Immature natural killer cell (primary cell): ENCODE results near the gene THY1. TPM values are rescaled to one million over a fixed set of nuclear protein-coding genes. Genes with fewer than 3 reads are reported as not detected.

Source experiments
- DNase-seq, 3 donors: peaks; one replicate each; pipeline ENCODE4 v3.0.0; 2022; ENCODE audit warnings: mixed read lengths in 1 of 3
- H3K27ac Mint-ChIP-seq, 6 donors: one replicate each; pipeline ENCODE4 v1.8.0; 2020; ENCODE audit warnings: mixed read lengths in 6 of 6, mild to moderate bottlenecking in 5 of 6, inconsistent platforms in 4 of 6, moderate library complexity in 3 of 6
- H3K27me3 Mint-ChIP-seq, 3 donors: one replicate each; pipeline ENCODE4 v1.8.0; 2020 to 2021; ENCODE audit warnings: low read depth in 3 of 3, mild to moderate bottlenecking in 3 of 3, mixed read lengths in 3 of 3, moderate library complexity in 3 of 3, inconsistent platforms in 1 of 3
- H3K36me3 Mint-ChIP-seq, 3 donors: one replicate each; pipeline ENCODE4 v1.8.0; 2020; ENCODE audit warnings: mixed read lengths in 3 of 3, inconsistent platforms in 2 of 3, mild to moderate bottlenecking in 2 of 3
- H3K4me1 Mint-ChIP-seq, 2 donors: one replicate each; pipeline ENCODE4 v1.8.0; 2020; ENCODE audit warnings: inconsistent platforms in 2 of 2, mild to moderate bottlenecking in 2 of 2, mixed read lengths in 2 of 2, moderate library complexity in 1 of 2
- H3K4me3 Mint-ChIP-seq, 5 donors: one replicate each; pipeline ENCODE4 v1.8.0; 2020; ENCODE audit warnings: mild to moderate bottlenecking in 5 of 5, mixed read lengths in 5 of 5, inconsistent platforms in 3 of 5, moderate library complexity in 3 of 5
- H3K9me3 Mint-ChIP-seq, 6 donors: one replicate each; pipeline ENCODE4 v1.8.0; 2020; ENCODE audit warnings: mild to moderate bottlenecking in 6 of 6, mixed read lengths in 6 of 6, inconsistent platforms in 4 of 6, moderate library complexity in 3 of 6
- polyA plus RNA-seq, 3 donors: library from polyadenylated mRNA; unstranded; fragments of 300-500 nt; fragmentation: Illumina TruSeq; gene quantifications; one replicate each; pipeline ENCODE4 v1.2.3, GENCODE V29; 2021

The THY1 gene
- polyA plus RNA-seq, 3 donors from 2014 or later: not detected

DNA sequence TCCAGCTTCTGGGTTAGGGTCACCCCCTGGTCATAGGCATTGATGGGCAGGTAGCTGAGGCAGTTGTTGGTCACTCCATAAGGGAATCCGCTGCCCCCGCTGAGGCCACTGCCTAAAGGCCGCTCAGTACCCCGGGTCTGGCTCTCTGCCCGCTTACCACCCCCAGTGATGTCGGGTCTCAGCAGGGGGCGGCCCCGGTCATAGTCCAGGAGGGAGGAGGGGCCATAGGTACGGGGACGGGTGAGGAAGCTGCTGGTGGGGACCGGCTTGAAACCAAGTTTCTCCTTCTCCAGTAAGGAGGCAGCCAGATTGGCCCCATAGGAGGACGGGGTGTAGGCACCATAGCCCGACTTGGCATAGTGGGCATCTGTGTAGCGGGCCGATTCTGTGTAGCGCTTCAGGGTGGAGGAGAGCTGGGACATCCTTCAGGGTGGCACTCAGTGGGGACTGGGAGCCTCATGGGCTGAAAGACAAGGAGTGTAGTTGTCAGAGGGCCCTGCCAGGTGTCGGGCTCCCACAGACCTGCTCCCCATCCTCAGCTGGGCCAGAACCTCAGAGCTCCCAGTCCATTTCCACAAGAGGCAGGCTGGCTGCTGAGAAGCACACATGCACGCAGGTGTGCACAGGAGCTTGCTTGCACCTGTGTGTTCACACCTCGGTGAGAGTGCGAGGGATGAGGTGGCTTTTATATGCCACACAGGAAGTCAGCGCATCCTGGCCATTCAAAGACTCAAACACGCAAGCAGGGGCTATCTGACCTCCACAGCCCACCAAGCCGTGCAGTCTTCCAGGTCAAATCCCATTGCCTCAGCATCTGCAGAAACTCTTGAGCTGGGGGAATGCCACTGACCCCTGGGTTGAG is 49.7 kb downstream of the THY1 start:
- Mint-ChIP-seq H3K4me1 (peaks cover 4 to 9% of the 10 kb centered on the region in 2 donors), H3K4me3 (no peak overlapping the region), H3K9me3 (no peaks in the 10 kb centered on the region), H3K27ac (no peak overlapping the region), H3K36me3 (no peaks in the 10 kb centered on the region), H3K27me3 (peaks cover 2 to 4% (median 2%) of the 10 kb centered on the region in 3 donors)
- DNase-seq: no peak

DNA sequence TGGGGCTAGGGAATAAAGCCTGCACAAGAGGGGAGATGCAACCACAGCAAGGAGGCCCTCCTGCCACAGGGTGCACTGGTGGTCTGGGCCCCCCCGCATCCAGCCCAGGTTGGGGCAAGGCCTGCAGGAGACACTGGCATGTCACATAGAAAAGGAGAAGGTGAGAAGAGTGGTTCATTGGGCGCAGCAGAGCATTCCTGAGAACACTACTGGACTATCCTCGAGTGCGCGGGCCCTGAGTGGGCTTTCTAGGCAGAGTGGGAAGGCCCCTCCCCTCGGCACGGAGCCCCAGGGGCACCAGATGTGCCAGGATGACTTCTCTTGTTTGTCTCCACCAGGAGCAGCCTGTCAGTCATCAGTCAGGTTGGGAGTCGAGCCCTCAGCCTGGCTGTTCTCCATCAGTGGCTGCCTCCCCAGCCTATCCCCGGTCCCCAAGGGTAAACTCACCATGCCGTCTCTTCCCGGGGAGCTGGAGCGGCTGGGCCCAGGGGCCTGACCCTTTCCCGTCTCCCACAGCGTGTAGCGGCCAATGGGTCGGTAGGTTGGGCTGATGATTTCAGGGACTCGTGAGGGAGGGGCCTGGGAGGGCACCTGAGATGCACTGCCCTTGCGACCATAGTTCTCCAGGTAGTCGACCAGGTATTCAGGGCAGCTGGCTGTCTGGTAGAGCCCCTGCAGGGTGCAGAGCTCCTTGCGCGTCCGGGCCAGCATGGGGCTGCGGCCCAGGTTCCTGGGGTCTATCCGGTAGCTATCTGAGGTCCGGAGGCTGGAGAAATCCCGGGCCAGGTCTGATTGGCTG is 50.5 kb downstream of the THY1 start:
- H3K9me3 Mint-ChIP-seq: no peaks in the 10 kb centered on the region
- H3K4me3 Mint-ChIP-seq: no peak overlapping the region
- H3K27me3 Mint-ChIP-seq: peaks cover 2 to 6% (median 4%) of the 10 kb centered on the region in 3 donors

DNA sequence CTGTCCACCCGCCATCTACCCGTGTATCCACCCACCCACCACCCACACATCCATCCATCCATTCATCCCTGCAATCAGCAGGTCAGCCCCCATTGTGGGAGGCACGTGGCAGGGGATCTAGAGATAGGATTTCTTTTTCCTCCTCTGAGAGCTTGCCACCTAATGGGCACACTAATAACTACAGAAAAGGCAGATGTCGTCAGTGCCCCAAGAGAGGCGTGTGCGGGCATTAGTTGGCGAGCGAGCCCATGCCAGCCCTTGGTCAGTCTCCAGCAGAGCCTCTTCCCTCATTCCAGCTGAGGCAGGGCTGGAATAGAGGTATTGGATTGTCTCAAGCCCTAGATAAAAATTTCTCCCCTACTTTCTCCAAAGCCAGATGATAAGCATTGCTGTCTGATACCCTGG is 51.2 kb downstream of the THY1 start:
- peaks cover 2 to 6% (median 4%) of the 10 kb centered on the region in 3 donors for H3K27me3 Mint-ChIP-seq
- H3K27ac Mint-ChIP-seq: no peak overlapping the region
- no peak for DNase-seq
- H3K36me3 Mint-ChIP-seq: no peaks in the 10 kb centered on the region
- H3K4me3 Mint-ChIP-seq: no peak overlapping the region
- peaks cover 4 to 9% of the 10 kb centered on the region in 2 donors for H3K4me1 Mint-ChIP-seq
- no peaks in the 10 kb centered on the region for H3K9me3 Mint-ChIP-seq

More for the DNA sequence above, 50.5 kb downstream of the THY1 start:
- no peak for DNase-seq
- peaks cover 4 to 9% of the 10 kb centered on the region in 2 donors for H3K4me1 Mint-ChIP-seq
- no peaks in the 10 kb centered on the region for H3K36me3 Mint-ChIP-seq
- no peak overlapping the region for H3K27ac Mint-ChIP-seq

DNA sequence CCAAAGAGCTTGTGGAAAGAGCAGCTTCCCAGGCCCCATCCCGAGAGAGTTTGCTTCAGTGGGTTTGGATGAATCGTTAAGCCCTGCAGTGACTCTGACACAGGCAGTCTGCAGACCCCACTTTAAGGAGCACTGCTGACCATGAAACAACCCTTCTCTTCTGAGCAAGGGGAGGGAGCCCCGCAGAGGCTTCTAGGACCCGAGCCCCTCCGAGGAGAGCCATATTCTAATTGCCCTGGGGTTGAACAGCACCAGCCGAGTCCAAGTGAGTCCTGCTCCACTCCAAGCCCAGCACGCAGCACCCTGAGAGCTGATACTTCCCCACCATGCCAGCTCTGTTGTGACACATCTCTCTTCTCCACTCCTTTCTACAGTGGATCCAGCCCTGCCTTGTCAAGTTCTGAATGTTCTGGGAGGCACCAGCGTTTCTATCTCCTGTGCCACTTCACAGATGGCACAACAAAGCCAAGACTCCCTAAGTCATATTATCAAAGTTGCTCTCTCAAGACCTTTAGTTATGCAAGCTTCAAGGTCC is 51.8 kb downstream of the THY1 start:
- H3K9me3 Mint-ChIP-seq: no peaks in the 10 kb centered on the region
- no peak overlapping the region for H3K4me3 Mint-ChIP-seq
- DNase-seq: no peak
- peaks cover 6 to 12% (median 10%) of the 10 kb centered on the region in 3 donors for H3K27me3 Mint-ChIP-seq
- no peak overlapping the region for H3K27ac Mint-ChIP-seq
- H3K36me3 Mint-ChIP-seq: no peaks in the 10 kb centered on the region
- peaks cover 4 to 9% of the 10 kb centered on the region in 2 donors for H3K4me1 Mint-ChIP-seq

DNA sequence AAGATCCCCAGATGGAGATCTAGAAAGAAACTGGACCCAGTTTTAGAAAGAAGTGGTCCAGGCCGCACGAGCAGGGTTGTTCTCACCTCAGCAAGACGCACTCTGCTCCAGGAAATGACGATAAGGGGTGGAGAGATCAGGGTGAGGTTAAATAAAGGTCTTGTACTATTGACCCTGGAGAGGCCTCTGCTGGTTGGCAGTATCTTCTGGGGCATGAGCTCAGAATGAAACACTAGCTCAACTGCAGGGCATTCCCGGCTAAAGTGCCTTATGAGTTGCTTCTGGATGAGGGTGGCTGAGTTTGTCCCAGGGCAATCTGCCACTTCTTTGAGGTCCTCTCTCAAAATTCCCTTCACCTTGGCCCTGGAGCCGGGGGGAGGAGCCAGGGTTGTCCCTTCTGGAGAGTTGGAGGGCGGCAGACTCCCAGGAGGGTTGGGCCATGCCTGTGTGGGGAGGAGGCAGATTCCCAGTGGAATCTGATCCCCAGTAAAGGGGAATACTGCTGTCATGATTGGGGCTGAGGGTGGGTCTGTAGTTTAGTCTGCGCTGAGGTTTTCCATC is 52.4 kb downstream of the THY1 start:
- no peaks in the 10 kb centered on the region for H3K9me3 Mint-ChIP-seq
- no peaks in the 10 kb centered on the region for H3K36me3 Mint-ChIP-seq
- DNase-seq: peak in 1 of 3 donors; percentile 29
- no peak overlapping the region for H3K4me3 Mint-ChIP-seq
- no peak overlapping the region for H3K27ac Mint-ChIP-seq
- peaks cover 4 to 9% of the 10 kb centered on the region in 2 donors for H3K4me1 Mint-ChIP-seq
- H3K27me3 Mint-ChIP-seq: peaks cover 7 to 13% (median 12%) of the 10 kb centered on the region in 3 donors

DNA sequence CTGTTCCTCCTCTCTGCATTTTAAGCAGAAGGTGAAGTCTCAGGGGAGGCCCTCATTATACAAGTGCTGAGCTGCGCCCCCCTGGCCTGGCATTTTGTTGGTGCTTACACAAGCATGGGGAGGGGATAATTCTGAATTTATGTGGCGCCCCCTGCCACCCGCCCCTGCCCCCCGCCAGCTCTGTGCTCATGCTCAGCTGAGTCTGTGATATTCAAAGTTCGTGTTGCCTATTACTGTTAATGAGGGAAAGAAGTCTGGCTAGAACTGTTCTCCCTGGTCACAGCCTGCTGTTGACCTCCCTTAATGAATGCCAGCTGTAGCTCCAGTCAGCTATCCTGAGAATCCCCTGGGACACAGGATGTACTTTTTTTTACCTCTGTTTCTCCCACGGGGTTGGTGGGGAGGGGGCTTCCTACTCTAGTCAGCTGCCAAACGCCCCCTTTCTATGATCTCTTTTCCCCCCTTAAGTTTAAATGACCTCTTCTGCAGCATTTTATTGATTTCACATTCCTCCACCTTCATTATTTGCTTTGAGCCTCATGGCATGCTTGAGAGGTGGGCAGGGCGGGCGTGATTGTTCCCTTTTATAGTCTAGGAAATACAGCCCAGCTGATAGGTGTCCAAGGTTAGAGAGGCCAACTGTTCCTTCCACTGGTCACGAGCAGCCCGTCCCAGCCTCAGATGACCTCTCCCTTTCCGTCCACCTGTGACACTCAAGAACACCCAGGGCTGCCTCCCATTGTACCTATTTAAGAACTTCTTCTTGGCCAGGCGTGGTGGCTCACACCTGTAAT is 53.6 kb downstream of the THY1 start:
- no peak for DNase-seq
- H3K4me3 Mint-ChIP-seq: no peak overlapping the region

DNA sequence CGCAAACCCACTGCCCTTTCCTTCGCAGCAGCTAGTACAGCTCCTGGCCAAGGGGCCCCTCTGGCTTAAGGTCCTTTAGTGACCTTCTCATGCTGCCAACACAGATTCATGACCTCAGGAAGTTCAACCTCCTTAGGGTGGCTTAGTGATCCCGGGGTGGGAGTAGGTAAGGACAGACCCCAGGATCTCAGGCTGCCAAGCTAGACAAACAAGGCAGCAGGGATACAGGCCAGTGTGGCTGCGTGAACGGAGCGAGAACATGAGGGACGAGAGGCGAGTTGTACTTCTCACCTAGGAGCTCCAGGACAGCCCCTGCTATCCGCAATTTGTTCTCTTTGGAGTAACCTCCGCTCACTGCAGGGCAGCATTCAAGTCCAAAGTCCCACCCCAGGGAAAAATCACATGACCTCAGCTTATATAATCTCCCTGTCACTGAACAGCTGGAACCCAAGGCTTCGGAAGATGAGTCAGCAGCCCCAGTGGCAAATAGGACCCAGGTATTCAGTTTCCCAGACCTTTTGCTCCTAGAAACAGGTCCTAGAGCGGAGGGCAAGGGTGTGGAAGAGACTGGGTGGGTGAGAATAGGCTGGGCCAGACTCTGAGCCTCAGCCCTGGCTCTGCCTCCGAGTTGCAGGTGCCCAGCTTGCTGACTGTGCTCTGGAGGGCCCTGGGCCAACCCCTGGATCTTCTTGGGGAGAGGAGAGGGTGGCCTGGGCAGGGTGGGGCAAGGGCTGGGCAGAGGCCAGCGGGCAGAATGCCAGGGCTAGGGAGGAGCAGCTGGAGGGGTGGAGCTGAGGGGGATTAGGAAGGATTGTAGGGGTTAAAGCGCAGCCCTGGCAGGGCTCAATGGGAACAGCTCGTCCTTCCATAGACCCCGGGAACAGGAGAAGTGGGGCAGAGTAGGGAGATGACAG is 54.6 kb downstream of the THY1 start:
- peaks cover 10 to 22% (median 15%) of the 10 kb centered on the region in 3 donors for H3K27me3 Mint-ChIP-seq
- no peak overlapping the region for H3K27ac Mint-ChIP-seq
- no peaks in the 10 kb centered on the region for H3K36me3 Mint-ChIP-seq
- H3K4me3 Mint-ChIP-seq: no peak overlapping the region
- H3K9me3 Mint-ChIP-seq: no peaks in the 10 kb centered on the region
- peaks cover 5 to 7% of the 10 kb centered on the region in 2 donors for H3K4me1 Mint-ChIP-seq
- no peak for DNase-seq

More for the DNA sequence above, 53.6 kb downstream of the THY1 start:
- Mint-ChIP-seq H3K27me3 (peaks cover 10 to 22% (median 15%) of the 10 kb centered on the region in 3 donors), H3K4me1 (peaks cover 6 to 13% of the 10 kb centered on the region in 2 donors), H3K36me3 (no peaks in the 10 kb centered on the region), H3K9me3 (no peaks in the 10 kb centered on the region), H3K27ac (no peak overlapping the region)

DNA sequence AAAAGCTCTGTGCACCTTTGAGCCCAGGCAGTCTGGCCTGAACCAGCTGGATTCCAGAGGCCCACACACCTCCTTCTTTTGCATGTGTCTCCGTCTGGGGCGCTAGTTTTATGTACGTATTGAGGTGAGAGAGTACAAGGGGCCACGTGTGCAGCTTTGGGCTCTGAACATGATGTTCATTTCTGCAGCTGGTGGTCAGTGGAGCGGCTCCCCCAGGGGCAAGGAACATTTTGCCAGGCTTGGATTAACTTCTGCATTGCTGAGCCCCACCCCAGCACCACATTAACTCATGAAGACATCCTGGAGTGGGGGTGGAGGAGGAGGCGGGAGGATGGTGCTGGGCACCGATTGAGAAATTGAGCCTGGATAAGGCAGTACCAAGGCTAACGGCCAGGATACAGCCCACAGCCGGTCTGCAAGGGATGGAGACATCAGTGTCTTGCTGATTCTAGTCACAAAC is 55.3 kb downstream of the THY1 start:
- Mint-ChIP-seq H3K9me3 (no peaks in the 10 kb centered on the region), H3K27ac (no peak overlapping the region), H3K4me3 (no peak overlapping the region), H3K27me3 (peaks cover 10 to 25% (median 15%) of the 10 kb centered on the region in 3 donors), H3K36me3 (no peaks in the 10 kb centered on the region), H3K4me1 (peaks cover 5 to 7% of the 10 kb centered on the region in 2 donors)
- DNase-seq: no peak

Other genes starting within 250 kb of the THY1 start
- gene NHERF4, start 237.7 kb downstream of the THY1 start, polyA plus RNA-seq: under 1 TPM in 1 of 3 donors, not detected in 2; 0.24 TPM
- 1 to 10 TPM; 1.1 to 9.6 (median 5.0) TPM for gene CBL, start 216.8 kb downstream of the THY1 start, polyA plus RNA-seq
- not detected for gene MCAM, start 106.0 kb downstream of the THY1 start, polyA plus RNA-seq
- gene RNF26, start 88.6 kb downstream of the THY1 start, polyA plus RNA-seq: 10 to 100 TPM; 21.9 to 42.2 (median 33.5) TPM
- gene C1QTNF5, start 82.3 kb downstream of the THY1 start, polyA plus RNA-seq: not detected
- not detected for gene MFRP, start 76.5 kb downstream of the THY1 start, polyA plus RNA-seq
- gene USP2, start 41.5 kb downstream of the THY1 start, polyA plus RNA-seq: not detected